ENCODE data around the gene SLC39A10. TPM values are rescaled to one million over a fixed set of nuclear protein-coding genes. Genes with fewer than 3 reads are reported as not detected.

SLC39A10 gene
- total RNA-seq, 2 experiments from 2014 or later = 43.2 to 47.0 TPM

DNA sequence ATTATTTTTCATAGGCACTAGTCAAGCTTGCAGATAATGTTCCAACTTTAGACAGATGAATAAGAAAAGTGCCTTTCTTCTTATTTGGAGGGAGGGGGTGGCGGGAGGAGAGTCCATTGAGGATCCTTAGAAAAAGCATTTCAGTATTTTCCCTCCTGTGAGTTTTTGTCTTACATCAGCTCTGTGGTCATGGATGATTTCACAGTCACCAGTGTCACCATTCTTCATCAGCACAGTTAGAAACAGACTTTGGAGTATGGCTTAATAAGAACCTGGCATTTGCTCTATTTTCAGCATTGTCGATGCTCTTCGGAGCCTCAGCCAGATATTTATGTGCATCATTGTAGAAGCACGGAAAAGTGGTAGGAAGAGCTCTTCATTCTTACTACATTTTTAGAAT lies 70.1 kb downstream of the SLC39A10 start:
- Mint-ChIP-seq H3K27ac (no peak overlapping the region), H3K4me3 (no peak overlapping the region), H3K27me3 (no peaks in the 10 kb centered on the region), H3K4me1 (peaks cover 2% of the 10 kb centered on the region), H3K36me3 (ENCODE audit: low read depth) (peaks cover 34% of the 10 kb centered on the region), H3K9me3 (peaks cover 2% of the 10 kb centered on the region)
- ChIA-PET CTCF (interaction anchor here (0.5 kb wide), 1 partner anchor 229 kb away, joined by 7 read pairs; no protein-coding TSS in a partner anchor), POLR2A (no interaction called here)
- DNase-seq = no peak

- ChIA-PET POLR2A (no interaction called here), CTCF (no interaction called here)
- Mint-ChIP-seq H3K4me1 (peaks cover 2% of the 10 kb centered on the region), H3K4me3 (no peak overlapping the region), H3K27ac (no peak overlapping the region), H3K27me3 (no peaks in the 10 kb centered on the region), H3K36me3 (ENCODE audit: low read depth) (peaks cover 38% of the 10 kb centered on the region), H3K9me3 (peaks cover 2% of the 10 kb centered on the region)
- DNase-seq = no peak
Measured at GRCh38 chr2:195730912-195731311, 73.9 kb downstream of the SLC39A10 start.

GRCh38 chr2:195732574-195732973 lies 75.5 kb downstream of the SLC39A10 start:
- ChIA-PET POLR2A (no interaction called here), CTCF (no interaction called here)
- DNase-seq = no peak
- Mint-ChIP-seq H3K9me3 (peaks cover 2% of the 10 kb centered on the region), H3K27ac (no peak overlapping the region), H3K4me3 (no peak overlapping the region), H3K4me1 (peaks cover 2% of the 10 kb centered on the region), H3K36me3 (ENCODE audit: low read depth) (peaks cover 41% of the 10 kb centered on the region), H3K27me3 (no peaks in the 10 kb centered on the region)

DNA sequence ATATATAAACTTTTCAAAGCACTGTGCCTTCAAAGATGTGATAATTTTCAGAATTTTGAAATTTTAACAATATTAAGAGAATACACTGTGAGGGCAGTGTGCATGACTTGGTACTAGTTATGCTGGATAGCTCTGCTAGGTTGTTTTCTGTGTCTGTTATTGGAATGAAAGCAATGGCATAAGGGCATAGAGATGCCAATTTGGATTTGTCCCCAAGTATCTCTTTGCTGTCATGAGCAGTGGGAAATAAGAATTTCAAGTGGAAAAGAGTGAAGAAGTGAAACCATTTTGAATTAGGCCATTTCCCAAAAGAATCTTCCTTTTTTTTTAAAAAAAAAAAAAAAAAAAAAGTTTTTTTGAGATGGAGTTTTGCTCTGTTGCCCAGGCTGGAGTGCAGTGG lies 76.8 kb downstream of the SLC39A10 start:
- no peaks in the 10 kb centered on the region for H3K27me3 Mint-ChIP-seq
- peaks cover 2% of the 10 kb centered on the region for H3K9me3 Mint-ChIP-seq
- peaks cover 41% of the 10 kb centered on the region for H3K36me3 Mint-ChIP-seq (ENCODE audit: low read depth)
- peaks cover 2% of the 10 kb centered on the region for H3K4me1 Mint-ChIP-seq
- no peak overlapping the region for H3K4me3 Mint-ChIP-seq
- no peak for DNase-seq
- ChIA-PET POLR2A (no interaction called here), CTCF (no interaction called here)
- no peak overlapping the region for H3K27ac Mint-ChIP-seq

DNA sequence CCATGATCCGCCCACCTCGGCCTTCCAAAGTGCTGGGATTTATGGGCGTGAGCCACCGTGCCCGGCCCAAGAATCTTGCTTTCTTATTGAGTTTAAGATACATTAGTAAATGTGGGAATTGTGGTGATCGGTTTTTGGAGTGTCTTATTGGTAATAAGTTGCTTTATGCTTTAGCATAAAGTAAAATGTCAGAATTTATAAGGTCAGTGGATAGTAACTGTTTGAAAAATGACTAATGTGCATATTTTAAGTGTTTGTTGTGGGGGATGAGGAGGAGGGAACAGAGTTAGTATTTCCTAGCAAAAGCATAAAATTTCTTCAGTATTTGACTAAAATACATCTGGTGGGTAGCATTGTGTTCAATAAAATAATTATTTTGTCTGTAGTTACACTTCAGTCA lies 77.4 kb downstream of the SLC39A10 start:
- Mint-ChIP-seq H3K9me3 (peaks cover 2% of the 10 kb centered on the region), H3K27ac (no peak overlapping the region), H3K4me3 (no peak overlapping the region), H3K36me3 (ENCODE audit: low read depth) (peaks cover 41% of the 10 kb centered on the region), H3K4me1 (peaks cover 2% of the 10 kb centered on the region), H3K27me3 (no peaks in the 10 kb centered on the region)
- POLR2A ChIA-PET = no interaction called here
- CTCF ChIA-PET = no interaction called here
- DNase-seq = no peak

DNA sequence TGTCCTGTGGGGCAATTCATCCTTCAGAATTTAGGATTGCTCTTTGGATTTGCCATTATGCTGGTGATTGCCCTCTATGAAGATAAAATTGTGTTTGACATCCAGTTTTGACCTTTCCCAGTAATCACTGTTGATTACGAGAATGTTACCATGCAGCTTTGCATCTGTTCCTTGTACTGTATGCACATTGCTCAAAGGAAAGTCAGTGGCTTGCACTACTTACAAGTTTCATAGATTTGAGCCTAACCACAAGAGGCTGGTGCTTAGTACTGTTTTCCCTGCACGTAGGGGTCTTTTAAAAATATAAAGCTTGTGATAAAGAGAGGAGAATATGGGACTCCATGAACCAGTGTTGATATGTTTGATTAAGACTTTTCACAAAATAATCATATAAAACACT lies 77.9 kb downstream of the SLC39A10 start:
- peaks cover 2% of the 10 kb centered on the region for H3K4me1 Mint-ChIP-seq
- H3K27ac Mint-ChIP-seq = no peak overlapping the region
- peaks cover 2% of the 10 kb centered on the region for H3K9me3 Mint-ChIP-seq
- no peaks in the 10 kb centered on the region for H3K27me3 Mint-ChIP-seq
- no peak overlapping the region for H3K4me3 Mint-ChIP-seq
- ChIA-PET CTCF (no interaction called here), POLR2A (no interaction called here)
- H3K36me3 Mint-ChIP-seq (ENCODE audit: low read depth) = peaks cover 38% of the 10 kb centered on the region
- DNase-seq = no peak

DNA sequence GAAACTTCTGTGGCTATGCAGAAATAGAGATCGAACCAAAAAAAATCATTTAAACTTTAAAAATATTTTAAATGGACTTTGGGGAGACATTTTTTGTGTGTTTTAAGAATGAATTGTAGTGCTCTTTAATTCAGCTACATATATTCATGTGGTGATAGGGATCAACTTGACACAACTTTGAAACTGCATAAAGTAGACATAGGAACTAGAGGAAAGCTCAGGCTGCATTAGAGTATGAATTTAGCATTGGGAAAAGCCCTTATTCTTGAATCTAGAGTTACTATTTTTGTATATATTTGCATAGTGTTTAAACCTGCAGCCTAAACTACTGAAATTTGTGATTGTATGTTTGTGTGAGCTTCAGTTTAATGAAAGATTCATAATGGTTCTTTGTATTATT lies 78.3 kb downstream of the SLC39A10 start:
- H3K27ac Mint-ChIP-seq = no peak overlapping the region
- peaks cover 2% of the 10 kb centered on the region for H3K4me1 Mint-ChIP-seq
- ChIA-PET POLR2A (no interaction called here), CTCF (no interaction called here)
- peaks cover 37% of the 10 kb centered on the region for H3K36me3 Mint-ChIP-seq (ENCODE audit: low read depth)
- H3K27me3 Mint-ChIP-seq = no peaks in the 10 kb centered on the region
- DNase-seq = no peak
- no peak overlapping the region for H3K4me3 Mint-ChIP-seq
- peaks cover 2% of the 10 kb centered on the region for H3K9me3 Mint-ChIP-seq

DNA sequence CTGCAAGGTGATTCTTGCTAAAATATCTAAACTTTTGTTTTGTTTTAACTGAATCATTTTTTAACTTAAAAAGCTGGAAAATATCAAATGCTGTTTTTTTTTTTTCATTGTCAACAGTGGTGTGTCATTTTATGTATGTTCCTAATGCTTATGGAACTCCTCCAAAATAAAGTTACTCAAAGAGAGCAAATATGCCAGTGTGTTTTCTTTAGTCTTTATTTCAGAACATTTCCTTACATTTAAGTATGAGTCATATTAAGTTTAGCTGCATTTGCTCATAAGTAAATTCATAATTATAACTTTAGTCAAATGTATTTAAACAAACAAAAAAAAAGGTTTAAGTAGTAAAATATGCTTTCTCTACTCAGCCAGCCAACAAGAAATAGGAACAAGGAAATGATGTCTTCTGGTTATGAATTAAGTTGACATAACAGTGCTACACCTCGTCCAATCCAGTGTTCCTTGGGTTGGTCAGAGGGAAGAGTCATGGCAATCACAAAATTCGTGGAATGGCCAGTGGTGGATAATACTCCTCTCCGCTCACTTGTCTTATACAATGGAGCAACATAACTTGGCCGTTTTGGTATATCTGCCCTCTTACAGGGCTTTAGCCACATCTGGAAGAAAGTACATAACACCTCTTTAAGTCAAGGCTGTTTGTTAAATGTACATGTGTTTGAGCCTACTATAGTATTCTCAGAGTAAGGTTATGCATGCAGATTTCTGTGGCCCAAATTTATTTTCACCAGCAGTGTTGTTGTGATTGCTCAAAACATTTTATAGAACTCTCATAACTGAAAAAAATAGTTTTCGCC lies 80.7 kb downstream of the SLC39A10 start:
- H3K4me3 Mint-ChIP-seq = no peak overlapping the region

GRCh38 chr2:195741191-195741590 lies 84.2 kb downstream of the SLC39A10 start:
- CTCF ChIA-PET = no interaction called here
- peaks cover 12% of the 10 kb centered on the region for H3K36me3 Mint-ChIP-seq (ENCODE audit: low read depth)

More for the DNA sequence above, 80.7 kb downstream of the SLC39A10 start:
- no peak for DNase-seq
- H3K27ac Mint-ChIP-seq = no peak overlapping the region
- ChIA-PET POLR2A (no interaction called here), CTCF (no interaction called here)
- peaks cover 19% of the 10 kb centered on the region for H3K36me3 Mint-ChIP-seq (ENCODE audit: low read depth)
- H3K4me1 Mint-ChIP-seq = no peaks in the 10 kb centered on the region
- H3K9me3 Mint-ChIP-seq = no peaks in the 10 kb centered on the region
- no peaks in the 10 kb centered on the region for H3K27me3 Mint-ChIP-seq

DNA sequence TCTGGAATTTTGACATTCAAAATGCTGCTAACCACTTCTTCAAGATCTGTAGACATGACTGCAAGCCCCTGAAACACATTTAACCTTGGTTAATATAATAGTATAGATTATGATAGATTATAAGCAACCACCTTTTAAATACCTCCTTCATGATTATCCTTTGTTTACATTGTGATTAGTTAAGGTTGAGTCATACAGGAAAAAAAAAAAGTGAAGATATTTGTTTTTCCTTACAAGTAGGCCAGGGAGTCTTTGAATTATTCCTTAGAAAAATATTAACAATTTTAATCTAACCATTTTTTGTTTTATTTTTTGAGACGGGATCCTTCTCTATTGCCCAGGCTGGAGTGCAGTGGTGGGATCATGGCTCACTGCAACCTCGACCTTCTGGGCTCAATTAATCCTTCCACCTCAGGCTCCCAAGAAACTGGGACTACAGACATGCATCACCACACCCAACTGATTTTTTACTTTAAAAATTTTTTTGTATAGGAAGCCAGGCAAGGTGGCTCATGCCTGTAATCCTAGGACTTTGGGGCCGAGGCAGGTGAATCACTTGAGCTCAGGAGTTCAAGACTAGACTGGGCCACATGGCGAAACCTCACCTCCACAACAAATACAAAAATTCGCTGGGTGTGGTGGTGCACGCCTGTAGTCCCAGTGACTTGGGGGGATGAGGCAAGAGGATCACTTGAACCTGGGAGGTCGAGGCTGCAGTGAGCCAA lies 99.4 kb downstream of the SLC39A10 start:
- Mint-ChIP-seq H3K27me3 (no peaks in the 10 kb centered on the region), H3K4me1 (no peaks in the 10 kb centered on the region), H3K9me3 (peaks cover 2% of the 10 kb centered on the region), H3K36me3 (ENCODE audit: low read depth) (no peaks in the 10 kb centered on the region), H3K27ac (no peak overlapping the region), H3K4me3 (no peak overlapping the region)
- no peak for DNase-seq
- ChIA-PET CTCF (no interaction called here), POLR2A (no interaction called here)

More at GRCh38 chr2:195741191-195741590, 84.2 kb downstream of the SLC39A10 start:
- H3K4me1 Mint-ChIP-seq = no peaks in the 10 kb centered on the region
- H3K27me3 Mint-ChIP-seq = no peaks in the 10 kb centered on the region
- no peak overlapping the region for H3K4me3 Mint-ChIP-seq
- POLR2A ChIA-PET = no interaction called here
- H3K27ac Mint-ChIP-seq = no peak overlapping the region
- DNase-seq = no peak
- no peaks in the 10 kb centered on the region for H3K9me3 Mint-ChIP-seq

GRCh38 chr2:195758846-195759245 lies 101.8 kb downstream of the SLC39A10 start:
- no peak for DNase-seq
- H3K27ac Mint-ChIP-seq = no peak overlapping the region
- peaks cover 2% of the 10 kb centered on the region for H3K9me3 Mint-ChIP-seq
- no peaks in the 10 kb centered on the region for H3K36me3 Mint-ChIP-seq (ENCODE audit: low read depth)
- ChIA-PET CTCF (interaction anchor here (0.6 kb wide), 1 partner anchor 284 kb away, joined by 5 read pairs; no protein-coding TSS in a partner anchor), POLR2A (no interaction called here)
- no peak overlapping the region for H3K4me3 Mint-ChIP-seq
- no peaks in the 10 kb centered on the region for H3K4me1 Mint-ChIP-seq
- no peaks in the 10 kb centered on the region for H3K27me3 Mint-ChIP-seq

GRCh38 chr2:195759877-195760276 lies 102.9 kb downstream of the SLC39A10 start:
- peaks cover 6% of the 10 kb centered on the region for H3K9me3 Mint-ChIP-seq
- CTCF ChIA-PET = no interaction called here
- H3K4me1 Mint-ChIP-seq = no peaks in the 10 kb centered on the region
- no peaks in the 10 kb centered on the region for H3K27me3 Mint-ChIP-seq
- no peak for DNase-seq
- POLR2A ChIA-PET = no interaction called here
- H3K27ac Mint-ChIP-seq = no peak overlapping the region
- no peak overlapping the region for H3K4me3 Mint-ChIP-seq
- no peaks in the 10 kb centered on the region for H3K36me3 Mint-ChIP-seq (ENCODE audit: low read depth)

DNA sequence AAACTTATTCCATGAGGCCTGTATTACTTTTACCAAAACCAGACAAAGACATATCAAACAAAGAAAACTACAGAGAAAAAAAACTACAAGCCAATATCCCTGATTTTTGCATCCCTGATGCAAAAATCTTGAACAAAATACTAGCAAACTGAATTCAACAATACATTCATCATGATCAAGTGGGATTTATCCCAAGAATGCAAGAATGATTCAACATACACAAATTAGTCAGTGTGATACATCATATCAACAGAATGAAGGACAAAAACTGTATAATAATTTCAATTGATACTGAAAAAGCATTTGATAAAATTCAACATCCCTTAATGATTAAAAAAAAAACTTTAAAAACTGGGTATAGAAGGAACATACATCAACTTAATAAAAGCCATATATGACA lies 106.8 kb downstream of the SLC39A10 start:
- no peak for DNase-seq
- no peaks in the 10 kb centered on the region for H3K4me1 Mint-ChIP-seq
- CTCF ChIA-PET = no interaction called here
- H3K27ac Mint-ChIP-seq = no peak overlapping the region
- no peaks in the 10 kb centered on the region for H3K36me3 Mint-ChIP-seq (ENCODE audit: low read depth)
- POLR2A ChIA-PET = no interaction called here
- H3K9me3 Mint-ChIP-seq = peaks cover 12% of the 10 kb centered on the region
- no peak overlapping the region for H3K4me3 Mint-ChIP-seq
- peaks cover 2% of the 10 kb centered on the region for H3K27me3 Mint-ChIP-seq

- CTCF ChIA-PET = no interaction called here
- Mint-ChIP-seq H3K9me3 (peaks cover 12% of the 10 kb centered on the region), H3K36me3 (ENCODE audit: low read depth) (no peaks in the 10 kb centered on the region), H3K4me1 (no peaks in the 10 kb centered on the region), H3K27me3 (peaks cover 2% of the 10 kb centered on the region), H3K4me3 (no peak overlapping the region), H3K27ac (no peak overlapping the region)
- DNase-seq = no peak
- POLR2A ChIA-PET = no interaction called here
Measured at GRCh38 chr2:195766691-195767090, 109.7 kb downstream of the SLC39A10 start.

Data from activated CD4-positive, alpha-beta memory T cell treated with anti-CD3 and anti-CD28 coated beads, Interleukin-2, amount 10 ng/mL, durations not matched to agents 7 days and 5 days (primary cell).